K562 (cell line): ENCODE data around the gene CCNI. TPM values are rescaled to one million over a fixed set of nuclear protein-coding genes. Genes with fewer than 3 reads are reported as not detected.

Experiments
- CHD4 ChIP-seq: fragments of 200-600 bp; sonication (generic); IDR thresholded peaks from 3 replicates; pipeline ENCODE4 v1.6.1; 2012; ENCODE audit warnings: low read depth, mild to moderate bottlenecking, mixed read lengths, low read length, inconsistent platforms; ENCODE audit not compliant: insufficient read depth, insufficient replicate concordance, poor library complexity, severe bottlenecking
- ETV1 ChIP-seq: fragments of 450-650 bp; conservative IDR thresholded peaks from 2 replicates; pipeline ENCODE4 v1.6.1; 2016; ENCODE audit warnings: missing genetic modification characterization, control low read depth, low read depth, missing compliant biosample characterization
- HCFC1 ChIP-seq: IDR thresholded peaks from 2 replicates; pipeline ENCODE4 v1.6.1; 2012; ENCODE audit warnings: low read depth, low read length, improper control_type of control experiment
- KDM5B ChIP-seq: fragments of 200-600 bp; sonication (generic); IDR thresholded peaks from 2 replicates; pipeline ENCODE4 v1.6.1; 2012; ENCODE audit warnings: low read depth, mild to moderate bottlenecking, moderate library complexity, low read length, control low read depth, inconsistent platforms; ENCODE audit not compliant: insufficient replicate concordance
- TRIM24 ChIP-seq, 2 experiments: fragments of 450-650 bp; IDR thresholded peaks; 2 replicates each; pipeline ENCODE4 v1.6.1; 2016
- ZNF174 ChIP-seq: fragments of 250-450 bp; sonication (Bioruptor Pico); IDR thresholded peaks from 2 replicates; pipeline ENCODE4 v1.4.0; 2020; ENCODE audit warnings: mild to moderate bottlenecking
- ZNF232 ChIP-seq: sonication (generic); formaldehyde crosslinking; IDR thresholded peaks from 2 replicates; pipeline ENCODE4 v1.8.0; 2022; ENCODE audit warnings: mild to moderate bottlenecking, missing genetic modification reagents
- ZNF3 ChIP-seq: fragments of 250-450 bp; sonication (Bioruptor Pico); IDR thresholded peaks from 2 replicates; pipeline ENCODE4 v1.5.0; 2021; ENCODE audit warnings: mild to moderate bottlenecking, moderate library complexity
- ZNF41 ChIP-seq: fragments of 250-450 bp; sonication (Bioruptor Pico); conservative IDR thresholded peaks from 2 replicates; pipeline ENCODE4 v1.4.0; 2020; ENCODE audit warnings: mild to moderate bottlenecking
- polyA plus RNA-seq, 8 experiments: library from polyadenylated mRNA; depleted of rRNA in 4 of 8; stranded (reverse) in 5 of 8; unstranded in 3 of 8; fragments of >200 nt; fragmentation: Nextera tagmentation in 2 of 8; fragmentation: Illumina TruSeq in 1 of 8; extraction: Ambion mirVana in 2 of 8; extraction: Trizol in 1 of 8; gene quantifications; 2 replicates each; pipeline versions ENCODE4 v1.2.1 to v1.2.3, GENCODE V29; 2011 to 2014; ENCODE audit warnings: inconsistent platforms in 1 of 8, missing spikeins in 1 of 8
- total RNA-seq, 7 experiments: library from RNA; depleted of rRNA in 6 of 7; stranded (reverse); fragments of >200 nt in 6 of 7; fragmentation: Illumina TruSeq in 2 of 7; extraction: Trizol in 2 of 7; gene quantifications; 2 replicates each; pipeline versions ENCODE4 v1.2.1 to v1.2.3, GENCODE V29; 2011 to 2021; ENCODE audit warnings: low replicate concordance in 1 of 7
- TF ChIP-seq, protein P1 (sequence below): IDR thresholded peaks from 3 replicates; pipeline ENCODE4 v1.6.1; 2011; ENCODE audit warnings: borderline replicate concordance, mild to moderate bottlenecking; ENCODE audit not compliant: insufficient read length, insufficient read depth
- TF ChIP-seq, protein P2 (sequence below): sonication (generic); formaldehyde crosslinking; IDR thresholded peaks from 2 replicates; pipeline ENCODE4 v1.9.0; 2022; ENCODE audit warnings: mild to moderate bottlenecking, missing genetic modification reagents
- TF ChIP-seq, protein P3 (sequence below): fragments of 450-650 bp; IDR thresholded peaks from 2 replicates; pipeline ENCODE4 v1.6.1; 2017; ENCODE audit warnings: antibody characterized with exemption
- TF ChIP-seq, protein P4 (sequence below): sonication (generic); formaldehyde crosslinking; IDR thresholded peaks from 2 replicates; pipeline ENCODE4 v1.8.0; 2023; ENCODE audit warnings: missing genetic modification reagents, mild to moderate bottlenecking, borderline replicate concordance
- TF ChIP-seq, protein P5 (sequence below): sonication (generic); formaldehyde crosslinking; IDR thresholded peaks from 2 replicates; pipeline ENCODE4 v1.4.0; 2020; ENCODE audit warnings: mild to moderate bottlenecking, missing genetic modification reagents

CCNI gene
- total and polyA plus RNA-seq, 9 of the 15 experiments (the other 6 are each of a cell fraction or from before 2014, with no cell fraction given): 43.3 to 159 (median 98.5) TPM

DNA sequence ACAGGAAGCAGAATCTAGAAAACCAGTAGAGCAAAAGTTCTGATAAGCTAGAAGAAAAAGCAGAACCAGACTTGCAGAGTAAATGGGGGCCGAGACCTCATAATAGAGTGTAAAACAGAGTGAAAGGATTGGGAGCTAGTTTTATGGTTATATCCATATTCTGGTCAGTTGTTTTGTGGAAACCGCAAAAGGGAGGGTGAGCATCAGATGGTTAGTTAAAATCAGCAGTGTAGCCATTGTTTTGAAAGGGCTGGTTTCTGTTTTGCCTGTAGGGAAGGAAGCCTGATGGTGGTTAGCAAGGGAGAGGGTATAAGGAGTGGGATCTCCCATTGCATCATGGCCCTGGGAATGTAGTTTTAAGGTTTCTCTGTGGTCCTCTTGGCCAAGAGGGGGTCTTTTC is 17.2 kb upstream of the CCNI start (continued):
- TF ChIP-seq KDM5B (no peak), ZNF41 (CRISPR knock-in tag) (no peak), ETV1 (tag) (no peak), CHD4 (no peak), HCFC1 (no peak), ZNF3 (CRISPR knock-in tag) (no peak), ZNF174 (CRISPR knock-in tag) (no peak), ZNF232 (CRISPR knock-in tag) (no peak), TRIM24 (IDR thresholded peaks at IDR 0.05) (no peak)
- TF ChIP-seq, protein P1, sequence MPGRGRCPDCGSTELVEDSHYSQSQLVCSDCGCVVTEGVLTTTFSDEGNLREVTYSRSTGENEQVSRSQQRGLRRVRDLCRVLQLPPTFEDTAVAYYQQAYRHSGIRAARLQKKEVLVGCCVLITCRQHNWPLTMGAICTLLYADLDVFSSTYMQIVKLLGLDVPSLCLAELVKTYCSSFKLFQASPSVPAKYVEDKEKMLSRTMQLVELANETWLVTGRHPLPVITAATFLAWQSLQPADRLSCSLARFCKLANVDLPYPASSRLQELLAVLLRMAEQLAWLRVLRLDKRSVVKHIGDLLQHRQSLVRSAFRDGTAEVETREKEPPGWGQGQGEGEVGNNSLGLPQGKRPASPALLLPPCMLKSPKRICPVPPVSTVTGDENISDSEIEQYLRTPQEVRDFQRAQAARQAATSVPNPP: no peak
- TF ChIP-seq, protein P2, sequence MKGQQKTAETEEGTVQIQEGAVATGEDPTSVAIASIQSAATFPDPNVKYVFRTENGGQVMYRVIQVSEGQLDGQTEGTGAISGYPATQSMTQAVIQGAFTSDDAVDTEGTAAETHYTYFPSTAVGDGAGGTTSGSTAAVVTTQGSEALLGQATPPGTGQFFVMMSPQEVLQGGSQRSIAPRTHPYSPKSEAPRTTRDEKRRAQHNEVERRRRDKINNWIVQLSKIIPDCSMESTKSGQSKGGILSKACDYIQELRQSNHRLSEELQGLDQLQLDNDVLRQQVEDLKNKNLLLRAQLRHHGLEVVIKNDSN (CRISPR knock-in tag): no peak
- TF ChIP-seq, protein P3, sequence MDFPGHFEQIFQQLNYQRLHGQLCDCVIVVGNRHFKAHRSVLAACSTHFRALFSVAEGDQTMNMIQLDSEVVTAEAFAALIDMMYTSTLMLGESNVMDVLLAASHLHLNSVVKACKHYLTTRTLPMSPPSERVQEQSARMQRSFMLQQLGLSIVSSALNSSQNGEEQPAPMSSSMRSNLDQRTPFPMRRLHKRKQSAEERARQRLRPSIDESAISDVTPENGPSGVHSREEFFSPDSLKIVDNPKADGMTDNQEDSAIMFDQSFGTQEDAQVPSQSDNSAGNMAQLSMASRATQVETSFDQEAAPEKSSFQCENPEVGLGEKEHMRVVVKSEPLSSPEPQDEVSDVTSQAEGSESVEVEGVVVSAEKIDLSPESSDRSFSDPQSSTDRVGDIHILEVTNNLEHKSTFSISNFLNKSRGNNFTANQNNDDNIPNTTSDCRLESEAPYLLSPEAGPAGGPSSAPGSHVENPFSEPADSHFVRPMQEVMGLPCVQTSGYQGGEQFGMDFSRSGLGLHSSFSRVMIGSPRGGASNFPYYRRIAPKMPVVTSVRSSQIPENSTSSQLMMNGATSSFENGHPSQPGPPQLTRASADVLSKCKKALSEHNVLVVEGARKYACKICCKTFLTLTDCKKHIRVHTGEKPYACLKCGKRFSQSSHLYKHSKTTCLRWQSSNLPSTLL: peak; percentile 67; the same call in 1 of the 2 replicates
- TF ChIP-seq, protein P4, sequence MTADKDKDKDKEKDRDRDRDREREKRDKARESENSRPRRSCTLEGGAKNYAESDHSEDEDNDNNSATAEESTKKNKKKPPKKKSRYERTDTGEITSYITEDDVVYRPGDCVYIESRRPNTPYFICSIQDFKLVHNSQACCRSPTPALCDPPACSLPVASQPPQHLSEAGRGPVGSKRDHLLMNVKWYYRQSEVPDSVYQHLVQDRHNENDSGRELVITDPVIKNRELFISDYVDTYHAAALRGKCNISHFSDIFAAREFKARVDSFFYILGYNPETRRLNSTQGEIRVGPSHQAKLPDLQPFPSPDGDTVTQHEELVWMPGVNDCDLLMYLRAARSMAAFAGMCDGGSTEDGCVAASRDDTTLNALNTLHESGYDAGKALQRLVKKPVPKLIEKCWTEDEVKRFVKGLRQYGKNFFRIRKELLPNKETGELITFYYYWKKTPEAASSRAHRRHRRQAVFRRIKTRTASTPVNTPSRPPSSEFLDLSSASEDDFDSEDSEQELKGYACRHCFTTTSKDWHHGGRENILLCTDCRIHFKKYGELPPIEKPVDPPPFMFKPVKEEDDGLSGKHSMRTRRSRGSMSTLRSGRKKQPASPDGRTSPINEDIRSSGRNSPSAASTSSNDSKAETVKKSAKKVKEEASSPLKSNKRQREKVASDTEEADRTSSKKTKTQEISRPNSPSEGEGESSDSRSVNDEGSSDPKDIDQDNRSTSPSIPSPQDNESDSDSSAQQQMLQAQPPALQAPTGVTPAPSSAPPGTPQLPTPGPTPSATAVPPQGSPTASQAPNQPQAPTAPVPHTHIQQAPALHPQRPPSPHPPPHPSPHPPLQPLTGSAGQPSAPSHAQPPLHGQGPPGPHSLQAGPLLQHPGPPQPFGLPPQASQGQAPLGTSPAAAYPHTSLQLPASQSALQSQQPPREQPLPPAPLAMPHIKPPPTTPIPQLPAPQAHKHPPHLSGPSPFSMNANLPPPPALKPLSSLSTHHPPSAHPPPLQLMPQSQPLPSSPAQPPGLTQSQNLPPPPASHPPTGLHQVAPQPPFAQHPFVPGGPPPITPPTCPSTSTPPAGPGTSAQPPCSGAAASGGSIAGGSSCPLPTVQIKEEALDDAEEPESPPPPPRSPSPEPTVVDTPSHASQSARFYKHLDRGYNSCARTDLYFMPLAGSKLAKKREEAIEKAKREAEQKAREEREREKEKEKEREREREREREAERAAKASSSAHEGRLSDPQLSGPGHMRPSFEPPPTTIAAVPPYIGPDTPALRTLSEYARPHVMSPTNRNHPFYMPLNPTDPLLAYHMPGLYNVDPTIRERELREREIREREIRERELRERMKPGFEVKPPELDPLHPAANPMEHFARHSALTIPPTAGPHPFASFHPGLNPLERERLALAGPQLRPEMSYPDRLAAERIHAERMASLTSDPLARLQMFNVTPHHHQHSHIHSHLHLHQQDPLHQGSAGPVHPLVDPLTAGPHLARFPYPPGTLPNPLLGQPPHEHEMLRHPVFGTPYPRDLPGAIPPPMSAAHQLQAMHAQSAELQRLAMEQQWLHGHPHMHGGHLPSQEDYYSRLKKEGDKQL (CRISPR knock-in tag): no peak
- TF ChIP-seq, protein P5, sequence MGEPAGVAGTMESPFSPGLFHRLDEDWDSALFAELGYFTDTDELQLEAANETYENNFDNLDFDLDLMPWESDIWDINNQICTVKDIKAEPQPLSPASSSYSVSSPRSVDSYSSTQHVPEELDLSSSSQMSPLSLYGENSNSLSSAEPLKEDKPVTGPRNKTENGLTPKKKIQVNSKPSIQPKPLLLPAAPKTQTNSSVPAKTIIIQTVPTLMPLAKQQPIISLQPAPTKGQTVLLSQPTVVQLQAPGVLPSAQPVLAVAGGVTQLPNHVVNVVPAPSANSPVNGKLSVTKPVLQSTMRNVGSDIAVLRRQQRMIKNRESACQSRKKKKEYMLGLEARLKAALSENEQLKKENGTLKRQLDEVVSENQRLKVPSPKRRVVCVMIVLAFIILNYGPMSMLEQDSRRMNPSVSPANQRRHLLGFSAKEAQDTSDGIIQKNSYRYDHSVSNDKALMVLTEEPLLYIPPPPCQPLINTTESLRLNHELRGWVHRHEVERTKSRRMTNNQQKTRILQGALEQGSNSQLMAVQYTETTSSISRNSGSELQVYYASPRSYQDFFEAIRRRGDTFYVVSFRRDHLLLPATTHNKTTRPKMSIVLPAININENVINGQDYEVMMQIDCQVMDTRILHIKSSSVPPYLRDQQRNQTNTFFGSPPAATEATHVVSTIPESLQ: no peak
